Adrenal gland (tissue), 5 donors: ENCODE data around the gene CUX1.

Experiments
- CTCF ChIP-seq, 6 experiments: fragments of 450-650 bp in 4 of 6; fragments of 200-600 bp in 2 of 6; sonication (generic) in 1 of 6; IDR thresholded peaks; 1 replicate in 5 of 6; 2 replicates in 1 of 6; pipeline versions ENCODE4 v1.5.1 to v1.8.0; 2016 to 2021; ENCODE audit warnings: antibody characterized with exemption in 6 of 6, mild to moderate bottlenecking in 2 of 6, moderate library complexity in 1 of 6
- POLR2A ChIP-seq, 2 donors: fragments of 450-650 bp; IDR thresholded peaks; one replicate each; pipeline ENCODE4 v1.6.1; 2017; ENCODE audit warnings: antibody characterized with exemption in 2 of 2, mild to moderate bottlenecking in 2 of 2, moderate library complexity in 1 of 2
- donor health status: DM: no; HTN: no; CAD: no.

- no peak for TF ChIP-seq CTCF (IDR thresholded peaks at IDR 0.05)
- TF ChIP-seq POLR2A (IDR thresholded peaks at IDR 0.05): no peak
These were observed 61.5 kb downstream of the CUX1 start for GRCh38 chr7:101878938-101879337.
